Neural cell (in vitro differentiated cells): ENCODE results near the gene MAP4K4.

Source experiments
- EP300 ChIP-seq: fragments of 450-650 bp; conservative IDR thresholded peaks from 2 replicates; pipeline ENCODE4 v1.6.1; 2014; ENCODE audit warnings: antibody characterized with exemption, mild to moderate bottlenecking, moderate library complexity; ENCODE audit not compliant: poor library complexity, severe bottlenecking
- EZH2 ChIP-seq: fragments of 200-600, 300-800 bp; shearing (Covaris generic), sonication (generic); IDR thresholded peaks from 2 replicates; pipeline ENCODE4 v1.6.1; 2014; ENCODE audit warnings: antibody characterized with exemption, low read length, borderline replicate concordance, mild to moderate bottlenecking; ENCODE audit not compliant: insufficient read depth, poor library complexity, severe bottlenecking
- POLR2AphosphoS5 ChIP-seq: IDR thresholded peaks from 2 replicates; pipeline ENCODE4 v1.6.1; 2012
- RAD21 ChIP-seq: fragments of 450-650 bp; conservative IDR thresholded peaks from 2 replicates; pipeline ENCODE4 v1.6.1; 2014; ENCODE audit warnings: antibody characterized with exemption, mild to moderate bottlenecking, moderate library complexity
- SMC3 ChIP-seq: fragments of 450-650 bp; conservative IDR thresholded peaks from 2 replicates; pipeline ENCODE4 v1.6.1; 2014; ENCODE audit warnings: antibody characterized with exemption, mild to moderate bottlenecking, moderate library complexity; ENCODE audit not compliant: poor library complexity
- TAF1 ChIP-seq: IDR thresholded peaks from 2 replicates; pipeline ENCODE4 v1.6.1; 2012; ENCODE audit warnings: low read depth
- TF ChIP-seq, protein P1 (sequence below): fragments of 450-650 bp; IDR thresholded peaks from 2 replicates; pipeline ENCODE4 v1.5.1; 2014; ENCODE audit warnings: antibody characterized with exemption, mild to moderate bottlenecking, moderate library complexity; ENCODE audit not compliant: poor library complexity, severe bottlenecking
- TF ChIP-seq, protein P2 (sequence below): IDR thresholded peaks from 2 replicates; pipeline ENCODE4 v1.6.1; 2012; ENCODE audit warnings: borderline replicate concordance

- no peak for TF ChIP-seq EZH2
- TF ChIP-seq, protein P1, sequence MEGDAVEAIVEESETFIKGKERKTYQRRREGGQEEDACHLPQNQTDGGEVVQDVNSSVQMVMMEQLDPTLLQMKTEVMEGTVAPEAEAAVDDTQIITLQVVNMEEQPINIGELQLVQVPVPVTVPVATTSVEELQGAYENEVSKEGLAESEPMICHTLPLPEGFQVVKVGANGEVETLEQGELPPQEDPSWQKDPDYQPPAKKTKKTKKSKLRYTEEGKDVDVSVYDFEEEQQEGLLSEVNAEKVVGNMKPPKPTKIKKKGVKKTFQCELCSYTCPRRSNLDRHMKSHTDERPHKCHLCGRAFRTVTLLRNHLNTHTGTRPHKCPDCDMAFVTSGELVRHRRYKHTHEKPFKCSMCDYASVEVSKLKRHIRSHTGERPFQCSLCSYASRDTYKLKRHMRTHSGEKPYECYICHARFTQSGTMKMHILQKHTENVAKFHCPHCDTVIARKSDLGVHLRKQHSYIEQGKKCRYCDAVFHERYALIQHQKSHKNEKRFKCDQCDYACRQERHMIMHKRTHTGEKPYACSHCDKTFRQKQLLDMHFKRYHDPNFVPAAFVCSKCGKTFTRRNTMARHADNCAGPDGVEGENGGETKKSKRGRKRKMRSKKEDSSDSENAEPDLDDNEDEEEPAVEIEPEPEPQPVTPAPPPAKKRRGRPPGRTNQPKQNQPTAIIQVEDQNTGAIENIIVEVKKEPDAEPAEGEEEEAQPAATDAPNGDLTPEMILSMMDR, result no peak
- no peak for TF ChIP-seq POLR2AphosphoS5
- TF ChIP-seq, protein P2, sequence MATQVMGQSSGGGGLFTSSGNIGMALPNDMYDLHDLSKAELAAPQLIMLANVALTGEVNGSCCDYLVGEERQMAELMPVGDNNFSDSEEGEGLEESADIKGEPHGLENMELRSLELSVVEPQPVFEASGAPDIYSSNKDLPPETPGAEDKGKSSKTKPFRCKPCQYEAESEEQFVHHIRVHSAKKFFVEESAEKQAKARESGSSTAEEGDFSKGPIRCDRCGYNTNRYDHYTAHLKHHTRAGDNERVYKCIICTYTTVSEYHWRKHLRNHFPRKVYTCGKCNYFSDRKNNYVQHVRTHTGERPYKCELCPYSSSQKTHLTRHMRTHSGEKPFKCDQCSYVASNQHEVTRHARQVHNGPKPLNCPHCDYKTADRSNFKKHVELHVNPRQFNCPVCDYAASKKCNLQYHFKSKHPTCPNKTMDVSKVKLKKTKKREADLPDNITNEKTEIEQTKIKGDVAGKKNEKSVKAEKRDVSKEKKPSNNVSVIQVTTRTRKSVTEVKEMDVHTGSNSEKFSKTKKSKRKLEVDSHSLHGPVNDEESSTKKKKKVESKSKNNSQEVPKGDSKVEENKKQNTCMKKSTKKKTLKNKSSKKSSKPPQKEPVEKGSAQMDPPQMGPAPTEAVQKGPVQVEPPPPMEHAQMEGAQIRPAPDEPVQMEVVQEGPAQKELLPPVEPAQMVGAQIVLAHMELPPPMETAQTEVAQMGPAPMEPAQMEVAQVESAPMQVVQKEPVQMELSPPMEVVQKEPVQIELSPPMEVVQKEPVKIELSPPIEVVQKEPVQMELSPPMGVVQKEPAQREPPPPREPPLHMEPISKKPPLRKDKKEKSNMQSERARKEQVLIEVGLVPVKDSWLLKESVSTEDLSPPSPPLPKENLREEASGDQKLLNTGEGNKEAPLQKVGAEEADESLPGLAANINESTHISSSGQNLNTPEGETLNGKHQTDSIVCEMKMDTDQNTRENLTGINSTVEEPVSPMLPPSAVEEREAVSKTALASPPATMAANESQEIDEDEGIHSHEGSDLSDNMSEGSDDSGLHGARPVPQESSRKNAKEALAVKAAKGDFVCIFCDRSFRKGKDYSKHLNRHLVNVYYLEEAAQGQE, result no peak
- no peak for TF ChIP-seq EP300
- no peak for TF ChIP-seq TAF1
- TF ChIP-seq SMC3, result no peak
- TF ChIP-seq RAD21, result no peak
Measured at GRCh38 chr2:101921953-101922325, 224.4 kb downstream of the MAP4K4 start.
